Endothelial cell of hepatic sinusoid (primary cell): ENCODE data around the gene NFATC2.
"Not testable (repeated sequence)": the region's sequence is repeated elsewhere in the genome, so short reads cannot be mapped to it uniquely, and the experiment has no call there.

Source experiments
- in situ Hi-C: cut with HindIII; loops from 2 replicates; pipeline ENCODE4 v1.10.0; 2017; ENCODE audit warnings: low sequenced_read_pairs

Gene NFATC2

DNA sequence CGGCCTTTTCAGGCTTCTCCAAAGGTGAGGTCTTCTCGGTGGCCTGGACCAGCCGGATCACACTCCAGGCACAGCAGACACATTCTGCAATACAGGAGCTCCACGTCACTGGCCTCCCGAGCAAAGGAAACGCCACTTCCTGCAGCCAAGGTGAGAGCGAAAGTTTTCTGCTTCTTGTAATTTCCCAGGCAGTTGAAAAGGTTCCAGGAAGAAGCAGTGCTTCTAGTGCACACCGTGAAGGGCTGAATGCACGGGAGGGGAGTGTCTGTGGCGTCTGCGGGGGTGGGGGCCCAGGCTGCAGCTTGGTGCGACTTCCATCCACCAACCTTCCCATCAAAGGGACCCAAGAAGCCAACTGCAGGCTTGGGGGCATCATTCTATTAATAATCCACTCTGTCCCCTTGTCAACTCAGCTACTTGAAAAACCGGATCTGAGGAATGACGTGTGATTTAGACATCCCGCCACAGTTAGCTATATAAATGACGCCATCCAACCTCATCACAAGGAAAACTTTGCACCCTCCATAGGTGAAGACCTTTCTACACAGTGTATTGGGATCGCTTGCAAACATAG is 61.1 kb downstream of the NFATC2 start:
- in situ Hi-C loops, result no loop called here

DNA sequence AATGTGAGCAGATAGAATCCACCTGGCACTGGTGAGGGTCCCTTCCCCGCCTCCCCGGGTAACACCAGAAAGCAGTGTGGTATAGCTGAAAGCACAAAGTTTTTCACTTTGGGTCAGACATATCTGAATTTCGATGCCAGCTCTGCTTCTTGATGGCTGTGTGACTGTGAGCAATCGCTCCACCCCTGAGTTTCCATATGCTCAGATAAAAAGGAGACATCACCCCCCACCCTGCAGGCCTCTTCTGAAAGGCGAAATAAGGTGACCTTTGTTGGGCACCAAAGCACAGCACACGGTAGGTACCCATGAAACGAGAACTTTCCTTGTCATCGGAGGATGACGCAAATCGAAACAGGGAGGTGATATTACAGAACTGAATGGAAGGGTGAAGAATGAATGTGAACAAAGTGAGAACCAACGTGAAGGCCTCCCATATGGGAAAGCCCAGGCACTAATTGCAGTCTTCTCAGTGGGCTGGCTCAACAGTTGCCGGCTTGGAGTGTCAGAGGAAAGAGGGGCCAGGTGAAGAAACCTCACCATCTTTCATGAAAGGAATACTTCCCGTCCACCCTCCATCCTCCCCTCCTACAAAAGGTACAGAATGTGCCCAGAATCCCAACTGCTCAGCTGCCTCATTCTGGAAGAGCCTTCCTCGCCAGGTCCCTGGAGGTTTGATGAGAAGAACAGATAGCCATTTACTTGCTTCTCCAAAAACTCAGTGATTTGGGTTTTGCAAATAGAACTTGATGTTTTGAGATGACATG is 61.8 kb downstream of the NFATC2 start:
- in situ Hi-C loops, result no loop called here

DNA sequence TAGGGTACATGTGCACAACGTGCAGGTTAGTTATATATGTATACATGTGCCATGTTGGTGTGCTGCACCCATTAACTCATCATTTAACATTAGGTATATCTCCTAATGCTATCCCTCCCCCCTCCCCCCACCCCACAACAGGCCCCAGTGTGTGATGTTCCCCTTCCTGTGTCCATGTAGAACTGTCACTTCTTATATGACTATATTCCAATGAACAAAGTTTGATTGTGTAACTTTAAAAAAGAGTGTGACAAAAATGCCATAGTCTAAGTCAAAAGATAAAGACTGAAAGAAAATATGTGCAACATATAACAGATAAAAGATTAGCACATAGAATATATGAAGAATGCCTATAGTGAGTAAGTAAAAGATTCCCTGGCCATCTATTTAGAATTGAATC is 66.4 kb downstream of the NFATC2 start:
- in situ Hi-C loops, result not testable (repeated sequence)

DNA sequence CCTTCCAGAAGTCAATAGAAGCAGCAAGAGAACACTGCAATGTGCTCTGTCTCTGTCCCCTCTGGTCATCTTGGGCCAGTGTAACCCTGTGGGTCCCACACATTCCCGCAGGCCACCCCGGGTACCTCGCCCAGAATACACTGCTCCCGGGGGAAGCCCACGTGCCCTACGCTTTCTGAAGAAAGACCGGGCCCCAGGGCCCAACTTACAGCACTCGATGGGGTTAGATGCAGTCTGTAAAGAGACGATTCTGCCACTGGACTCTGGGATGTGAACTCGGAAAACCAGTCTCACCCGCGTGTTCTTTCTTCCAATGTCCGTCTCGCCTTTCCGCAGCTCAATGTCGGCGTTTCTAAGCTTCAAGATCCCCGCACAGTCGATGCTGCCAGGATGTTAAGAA is 68.7 kb downstream of the NFATC2 start:
- in situ Hi-C loops, result no loop called here

DNA sequence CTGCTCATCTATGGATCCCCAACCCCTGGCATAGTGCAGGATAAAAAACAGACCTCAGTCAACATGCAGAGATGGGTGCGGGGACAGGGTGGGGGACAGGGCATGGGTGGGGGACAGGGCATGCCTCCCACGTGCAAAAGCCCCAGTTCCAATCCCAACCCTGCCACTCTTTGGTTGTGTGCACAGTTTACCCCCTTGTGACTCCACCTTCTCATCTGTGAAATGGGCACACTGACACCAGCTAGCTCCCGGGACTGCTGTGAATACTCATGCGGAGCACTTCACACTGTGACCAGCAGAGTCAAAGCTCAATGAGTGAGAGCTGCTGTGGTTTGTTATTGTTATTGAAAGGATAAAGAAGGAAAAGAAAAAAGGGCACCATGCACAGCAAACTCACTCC is 69.3 kb downstream of the NFATC2 start:
- in situ Hi-C loops, result no loop called here

DNA sequence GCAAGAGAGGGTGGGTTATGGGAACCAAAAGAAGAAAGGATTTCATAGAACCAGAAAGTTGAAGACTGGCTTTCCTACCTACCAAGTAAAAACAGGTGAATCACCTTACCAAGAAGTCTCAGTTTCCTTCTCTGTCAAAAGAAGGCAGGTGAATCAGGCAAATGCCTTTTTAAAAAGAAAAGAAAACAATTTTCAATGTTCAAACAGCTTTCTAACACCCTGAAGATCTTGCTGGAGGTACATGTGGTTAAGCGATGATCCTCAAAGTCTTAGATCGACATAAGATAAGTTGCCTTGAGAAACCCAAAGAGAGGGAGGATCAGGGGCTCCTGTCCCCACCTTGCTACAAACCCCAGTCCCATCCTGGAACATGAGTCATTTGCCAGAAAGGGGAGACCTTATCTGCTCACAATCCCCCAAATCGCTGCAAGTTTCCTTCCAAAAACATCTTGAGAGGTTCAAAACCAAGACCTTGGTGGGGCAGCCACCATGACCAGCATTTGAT is 71.6 kb downstream of the NFATC2 start:
- in situ Hi-C loops, result no loop called here

DNA sequence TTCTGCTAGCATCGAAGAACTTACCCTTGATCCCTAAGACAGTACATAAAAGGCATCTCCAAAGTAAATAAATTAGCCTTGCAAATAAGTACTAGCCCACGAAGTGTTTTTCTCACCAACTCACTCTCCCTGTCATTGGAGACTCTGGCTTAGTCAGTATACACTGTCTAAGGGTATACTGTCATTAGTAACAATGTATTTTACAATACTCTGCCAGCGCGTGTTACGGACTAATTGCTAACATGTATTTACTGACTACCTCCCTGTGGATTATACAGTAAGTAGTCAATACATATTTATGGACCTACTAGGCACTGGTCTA is 72.1 kb downstream of the NFATC2 start:
- in situ Hi-C loops, result no loop called here

DNA sequence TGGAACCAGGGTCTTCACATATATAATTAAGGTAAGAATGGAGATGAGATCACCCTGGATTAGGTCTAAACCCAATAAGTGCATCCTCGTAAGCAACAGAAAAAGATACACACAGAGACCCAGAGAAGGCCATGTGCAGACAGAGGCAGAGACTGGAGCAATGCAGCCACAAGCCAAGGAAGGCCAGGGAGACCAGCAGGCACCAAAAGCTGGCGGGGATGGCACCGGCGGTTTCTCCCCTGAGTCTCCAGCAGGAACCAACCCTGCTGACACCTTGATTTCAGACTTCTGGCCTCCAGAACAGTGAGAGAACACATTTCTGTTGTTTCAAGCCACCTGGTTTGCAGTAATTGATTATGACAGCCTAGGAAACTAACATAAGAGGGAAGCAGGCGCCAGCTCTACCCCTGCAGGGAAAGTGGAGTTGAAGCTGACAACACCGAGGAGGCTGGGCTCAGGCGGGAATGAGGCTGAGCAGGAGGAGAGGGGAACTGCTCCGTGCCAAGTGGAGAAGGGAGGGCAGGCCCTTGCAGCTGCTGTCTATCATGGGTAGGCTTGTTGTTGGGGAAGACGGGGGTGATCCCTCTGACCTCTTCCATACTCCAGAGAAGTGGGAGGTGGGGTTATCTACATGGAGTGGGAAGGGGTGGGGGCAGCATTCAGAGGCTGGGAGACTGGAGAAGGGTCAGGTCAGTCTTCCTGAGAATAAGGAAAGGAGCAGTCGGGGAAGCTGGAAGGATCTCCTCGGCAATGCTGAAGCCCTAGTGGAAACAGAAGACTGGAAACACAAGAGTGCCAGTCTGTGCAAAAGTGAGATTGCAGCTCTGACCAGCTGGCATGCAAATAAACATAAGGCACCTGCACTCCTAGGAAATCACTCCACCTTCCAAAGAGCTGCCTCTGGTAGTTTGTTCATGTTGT is 72.7 kb downstream of the NFATC2 start:
- in situ Hi-C loops, result no loop called here

DNA sequence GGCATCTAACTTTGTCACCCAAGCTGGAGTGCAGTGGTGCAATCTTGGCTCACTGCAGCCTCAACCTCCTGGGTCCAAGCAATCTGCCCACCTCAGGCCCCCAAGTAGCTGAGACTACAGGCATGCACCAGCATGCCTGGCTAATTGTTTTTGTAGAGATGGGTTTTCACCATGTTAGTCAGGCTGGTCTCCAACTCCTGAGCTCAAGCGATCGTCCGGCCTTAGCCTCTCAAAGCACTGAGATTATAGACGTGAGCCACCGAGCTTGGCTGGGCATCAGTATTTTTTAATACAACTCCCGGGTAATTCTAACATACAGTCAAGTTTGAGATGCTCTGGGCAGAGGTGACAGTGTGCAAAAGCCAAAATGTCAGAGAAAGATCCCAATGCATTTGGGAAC is 73.5 kb downstream of the NFATC2 start:
- in situ Hi-C loops, result no loop called here

DNA sequence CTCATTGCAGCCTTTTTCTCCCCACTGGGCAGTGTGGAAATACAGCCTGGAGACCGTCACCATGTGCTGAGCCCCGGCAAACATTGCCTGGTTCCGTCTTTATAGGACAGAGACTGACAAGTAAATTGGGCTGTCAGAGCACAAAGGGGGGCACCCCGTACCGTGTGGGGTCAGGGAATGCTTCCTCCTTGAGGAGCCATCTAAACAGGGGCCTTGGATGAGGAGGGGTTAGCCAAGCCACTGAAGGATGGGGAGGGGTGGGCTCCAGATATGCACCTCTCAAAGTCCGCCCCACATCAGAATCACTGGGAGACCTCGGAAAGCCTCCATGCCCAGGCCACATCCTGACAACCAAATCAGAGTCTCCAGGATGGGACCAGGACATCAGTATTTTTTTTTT is 73.9 kb downstream of the NFATC2 start:
- in situ Hi-C loops, result no loop called here

DNA sequence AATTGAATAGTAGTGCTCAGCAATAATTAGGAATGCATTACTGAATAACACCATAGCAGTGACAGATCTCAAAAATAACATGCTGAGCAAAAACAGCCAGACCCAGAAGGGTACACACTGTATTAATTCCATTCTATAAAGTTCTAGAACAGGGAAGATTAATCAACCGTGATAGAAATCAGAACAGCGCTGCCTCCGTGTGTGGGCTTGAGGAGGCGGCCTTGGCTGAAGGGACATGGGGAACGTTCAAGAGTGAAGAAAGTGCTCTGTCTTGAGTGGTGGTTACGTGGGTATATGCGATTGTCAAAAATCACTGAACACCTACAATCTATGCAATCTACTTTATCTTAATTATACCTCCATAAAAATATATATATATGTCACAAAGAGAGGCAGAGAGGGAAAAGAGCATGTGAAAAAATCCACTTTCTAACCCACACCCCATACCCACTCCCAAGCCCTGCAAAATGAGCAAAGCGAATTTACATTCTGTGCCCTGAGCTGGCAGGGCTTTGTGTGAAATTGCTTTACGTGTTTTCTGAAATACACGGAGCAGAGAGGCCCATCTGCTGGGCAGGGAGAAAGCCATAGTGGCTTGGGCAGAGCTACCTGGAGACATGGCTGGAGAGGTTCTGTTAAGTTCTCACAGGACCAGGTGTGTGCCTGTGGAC is 74.4 kb downstream of the NFATC2 start:
- in situ Hi-C loops, result no loop called here

DNA sequence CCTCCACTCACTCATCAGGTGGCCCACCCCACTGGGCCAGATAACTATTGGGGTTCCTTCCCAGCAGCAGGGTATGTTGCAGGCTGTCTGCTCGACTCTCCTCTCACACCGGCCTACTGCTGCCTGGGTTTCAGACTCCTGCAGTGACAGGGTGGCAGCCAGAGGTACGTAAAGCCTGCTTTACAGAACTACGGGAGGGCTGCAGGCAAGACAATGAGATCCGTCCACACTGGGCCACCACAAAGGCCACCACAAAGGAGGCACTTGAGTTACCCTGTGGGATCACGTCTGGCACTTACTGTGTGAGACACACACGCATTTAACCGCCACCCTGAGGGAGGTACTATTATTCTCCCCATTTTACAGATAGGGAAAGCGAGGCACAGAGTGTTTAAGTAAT is 78.5 kb downstream of the NFATC2 start:
- in situ Hi-C loops, result no loop called here

DNA sequence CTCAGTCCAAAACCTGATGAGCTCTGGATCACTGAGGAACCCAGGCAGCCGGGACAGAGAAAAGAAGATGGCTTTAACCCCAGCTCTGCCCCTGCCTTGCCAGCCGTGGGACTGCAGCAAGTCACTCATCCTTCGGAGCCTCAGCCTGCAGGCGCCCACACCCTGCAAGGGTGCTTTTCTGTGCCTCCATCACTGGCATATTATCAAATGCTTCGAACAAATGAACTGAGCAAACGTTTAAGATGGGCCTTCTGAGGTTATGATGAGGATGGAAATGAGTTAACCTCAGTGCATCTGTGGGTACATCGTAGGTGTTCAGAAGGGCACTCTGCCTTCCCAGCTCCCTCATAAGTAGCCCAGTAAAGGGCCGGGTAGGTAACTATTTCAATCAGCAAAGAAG is 79.0 kb downstream of the NFATC2 start:
- in situ Hi-C loops, result no loop called here

DNA sequence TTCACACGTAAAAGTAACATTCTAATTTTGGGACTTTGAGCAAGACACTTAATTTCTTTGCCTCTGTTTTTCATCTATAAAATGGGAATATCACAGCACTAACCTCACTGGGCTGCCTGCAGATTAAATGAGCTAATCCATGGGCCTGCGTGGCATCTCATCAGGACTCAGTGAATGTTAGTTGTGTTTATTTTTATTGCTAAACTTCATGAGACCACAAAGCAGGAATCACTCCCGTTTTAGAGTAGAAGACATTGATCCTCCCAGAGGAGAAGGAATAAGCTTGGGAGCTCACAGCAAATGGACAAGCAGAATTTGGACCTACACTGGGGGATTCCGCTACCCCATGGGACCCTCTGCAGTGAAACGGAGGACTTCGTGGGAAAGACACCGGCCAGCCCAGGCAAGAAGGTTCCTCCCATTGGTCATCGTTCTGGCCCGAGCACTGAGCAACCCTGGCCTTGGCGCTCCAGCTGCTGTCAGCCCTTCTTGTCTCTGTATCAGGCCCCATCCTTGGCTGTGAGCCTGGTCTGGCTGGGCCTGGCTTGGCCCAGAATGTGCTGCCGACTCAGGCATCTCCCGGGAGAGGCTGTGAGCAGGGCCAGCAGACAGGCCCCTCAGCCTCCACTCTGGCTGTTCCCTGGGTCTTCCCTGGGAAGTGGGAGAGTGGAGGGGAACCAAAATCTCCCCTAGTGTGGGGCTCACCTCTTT is 79.8 kb downstream of the NFATC2 start:
- in situ Hi-C loops, result no loop called here

DNA sequence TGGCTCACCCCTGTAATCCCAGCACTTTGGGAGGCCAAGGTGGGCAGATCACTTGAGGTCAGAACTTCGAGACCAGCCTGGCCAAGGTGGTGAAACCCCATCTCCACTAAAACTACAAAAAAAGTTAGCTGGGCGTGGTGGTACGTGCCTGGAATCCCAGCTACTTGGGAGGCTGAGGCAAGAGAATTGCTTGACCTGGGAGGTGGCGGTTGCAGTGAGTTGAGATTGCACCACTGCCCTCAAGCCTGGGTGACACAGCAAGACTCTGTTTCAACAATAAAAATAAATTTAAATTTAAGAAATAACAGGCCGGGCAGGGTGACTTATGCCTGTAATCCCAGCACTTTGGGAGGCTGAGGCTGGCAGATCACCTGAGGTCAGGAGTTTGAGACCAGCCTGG is 80.7 kb downstream of the NFATC2 start:
- in situ Hi-C loops, result not testable (repeated sequence)

DNA sequence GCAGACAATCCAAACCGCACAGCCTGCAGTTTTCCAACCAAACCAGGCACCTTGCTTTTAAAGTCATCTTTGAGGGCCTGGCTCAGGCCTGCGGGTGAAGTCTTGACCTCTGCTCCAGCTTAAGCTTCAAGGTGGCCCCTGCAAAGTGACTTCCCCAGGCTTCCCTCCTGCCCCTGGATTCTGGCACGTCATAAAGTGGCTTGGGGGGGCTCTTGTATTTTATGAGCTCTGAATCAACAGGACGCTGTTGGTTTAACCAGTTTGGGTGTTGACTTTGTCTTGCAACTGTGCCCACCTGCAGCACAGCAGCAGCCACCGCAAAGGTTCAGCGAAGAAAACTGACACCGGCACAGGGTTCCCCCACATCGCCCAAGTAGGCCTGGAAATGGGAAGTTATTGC is 81.2 kb downstream of the NFATC2 start:
- in situ Hi-C loops, result no loop called here

DNA sequence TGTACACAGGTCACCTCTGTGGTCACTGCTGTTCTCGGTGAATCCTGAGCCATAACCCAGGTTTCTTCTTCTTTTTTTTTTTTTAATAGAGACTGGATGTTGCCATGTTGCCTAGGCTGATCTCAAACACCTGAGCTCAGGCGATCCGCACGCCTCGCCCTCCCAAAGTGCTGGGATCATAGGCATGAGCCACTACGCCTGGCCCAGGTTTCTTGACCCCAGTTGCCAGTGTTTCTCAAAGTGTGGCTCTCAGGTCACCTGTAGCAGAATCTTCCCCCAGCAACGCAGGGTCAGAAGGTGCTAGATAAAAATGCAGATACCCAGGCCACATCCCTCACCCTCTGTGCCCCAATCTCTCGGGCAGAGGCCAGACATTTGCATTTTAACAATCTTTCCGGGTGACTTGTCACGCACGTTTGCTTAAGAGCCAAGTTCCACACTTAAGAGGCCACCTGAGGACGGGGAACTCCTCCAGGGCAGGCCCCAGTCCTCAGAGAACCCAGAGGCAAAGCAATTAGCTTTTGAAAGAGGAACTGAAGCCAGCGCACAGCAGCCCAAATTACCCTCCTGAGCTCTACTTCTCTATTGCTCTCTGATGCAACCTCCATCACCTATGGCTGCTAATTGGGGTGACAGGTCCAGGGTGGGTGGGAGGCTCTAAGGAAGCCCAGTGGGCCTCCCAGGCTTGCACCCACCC is 81.8 kb downstream of the NFATC2 start:
- in situ Hi-C loops, result no loop called here

DNA sequence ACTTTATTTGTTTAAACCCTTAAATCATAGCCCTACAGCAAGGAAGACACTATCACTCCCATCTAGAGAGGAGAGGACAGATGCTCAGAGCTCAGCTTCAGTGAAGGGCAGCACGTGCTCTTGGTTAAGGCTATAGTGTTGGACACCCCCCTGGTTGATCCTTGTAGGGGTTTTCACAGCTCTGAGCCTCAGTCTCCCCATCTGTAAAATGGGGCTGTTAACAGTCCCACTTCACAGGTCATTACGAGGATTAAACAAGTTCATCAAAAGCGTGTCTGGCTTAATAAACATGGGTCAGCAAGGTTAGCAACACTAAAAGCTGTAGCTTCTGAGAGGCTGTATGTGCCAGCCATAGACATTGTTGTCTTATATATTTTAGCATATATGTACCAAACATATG is 82.4 kb downstream of the NFATC2 start:
- in situ Hi-C loops, result no loop called here

DNA sequence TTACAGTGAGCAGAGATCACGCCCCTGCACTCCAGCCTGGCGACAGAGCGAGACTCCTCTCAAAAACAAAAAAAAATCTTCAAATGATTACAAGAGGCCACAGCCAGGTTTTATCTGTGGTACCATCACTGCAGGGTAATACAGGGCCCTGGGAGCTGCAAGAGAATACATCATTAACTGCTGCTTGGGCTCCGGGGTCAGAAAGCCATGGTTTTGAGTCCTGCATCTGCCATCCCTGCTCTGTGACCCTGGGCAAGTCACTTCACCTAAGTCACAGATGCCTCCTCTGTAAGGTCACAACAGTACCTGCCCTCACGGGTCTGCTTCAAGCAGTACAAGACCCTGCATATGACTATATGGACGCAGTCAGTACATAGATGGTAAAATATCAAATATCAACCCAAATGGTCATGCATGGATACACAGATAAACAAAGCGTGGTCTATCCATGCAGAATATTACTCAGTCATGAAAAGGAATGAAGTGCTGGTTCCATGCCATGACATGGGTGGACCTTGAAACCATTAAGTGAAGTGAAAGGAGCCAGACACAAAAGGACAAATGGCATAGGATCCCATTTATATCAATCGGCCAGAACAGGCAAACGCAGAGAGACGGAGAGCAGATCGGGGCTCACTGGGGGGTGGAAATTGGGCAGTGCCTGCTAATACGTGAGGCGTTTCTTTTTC is 83.6 kb downstream of the NFATC2 start:
- in situ Hi-C loops, result no loop called here
